ENCODE measurements around the gene NUDT15.
"Not testable (repeated sequence)": the region's sequence is repeated elsewhere in the genome, so short reads cannot be mapped to it uniquely, and the experiment has no call there.

The NUDT15 gene

DNA sequence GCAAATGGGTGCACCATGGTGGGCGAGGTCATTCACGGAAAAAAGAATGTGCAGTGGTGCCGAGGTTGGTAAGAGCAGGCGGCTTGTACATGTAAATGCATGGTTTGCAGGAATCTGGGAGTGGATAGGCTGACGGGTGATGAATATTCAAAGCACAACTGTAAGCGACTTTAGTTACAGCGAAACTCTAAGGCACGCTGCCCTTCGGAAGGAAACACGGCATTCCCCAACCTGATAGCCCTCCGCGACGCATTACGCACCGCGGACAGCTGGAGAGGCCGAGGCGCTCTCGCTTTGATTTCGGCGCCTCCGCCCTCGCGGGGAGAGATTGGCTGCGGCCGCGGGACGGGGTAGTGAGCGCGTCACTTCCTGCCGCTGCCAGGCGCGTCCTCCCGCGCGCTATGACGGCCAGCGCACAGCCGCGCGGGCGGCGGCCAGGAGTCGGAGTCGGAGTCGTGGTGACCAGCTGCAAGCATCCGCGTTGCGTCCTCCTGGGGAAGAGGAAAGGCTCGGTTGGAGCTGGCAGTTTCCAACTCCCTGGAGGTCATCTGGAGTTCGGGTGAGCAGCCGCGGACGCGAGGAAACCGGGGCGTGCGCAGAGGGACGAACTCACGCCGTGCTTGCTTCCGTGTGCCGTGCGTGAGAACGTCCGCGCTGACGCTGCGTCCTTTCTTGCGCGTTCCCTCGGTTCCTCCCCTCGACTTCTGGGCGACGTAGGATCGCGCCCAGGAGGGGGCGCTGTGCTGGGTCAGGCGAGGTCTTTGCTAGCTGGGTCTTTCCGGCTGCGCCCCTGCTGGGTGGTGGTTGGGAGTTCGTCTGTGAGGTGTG is at the start of gene NUDT15:
NUDT15 (plus strand) TSS at position 381 of the 828 bp plus-strand sequence; CDS start at position 402, 21 bp downstream.
- FAIRE-seq: no peak

DNA sequence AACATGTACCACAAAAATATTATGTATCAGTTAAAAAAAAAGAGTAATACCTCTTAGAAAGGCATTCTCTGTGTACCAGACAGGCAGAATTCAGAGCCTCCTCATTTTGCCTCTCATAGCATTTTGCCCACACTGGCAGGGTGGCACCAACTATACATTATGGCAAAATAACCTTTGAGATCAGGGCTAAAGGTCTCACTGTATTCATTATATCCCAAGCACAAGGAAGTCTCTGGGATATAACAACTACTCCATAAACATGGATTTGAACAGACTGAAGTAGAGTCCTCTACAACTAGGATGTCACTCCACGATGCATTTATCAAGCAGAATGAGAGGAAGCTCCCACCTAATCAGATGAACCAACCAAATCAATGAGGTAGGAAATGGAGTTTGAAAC is 47.1 kb upstream of the NUDT15 start:
- no peak for FAIRE-seq

DNA sequence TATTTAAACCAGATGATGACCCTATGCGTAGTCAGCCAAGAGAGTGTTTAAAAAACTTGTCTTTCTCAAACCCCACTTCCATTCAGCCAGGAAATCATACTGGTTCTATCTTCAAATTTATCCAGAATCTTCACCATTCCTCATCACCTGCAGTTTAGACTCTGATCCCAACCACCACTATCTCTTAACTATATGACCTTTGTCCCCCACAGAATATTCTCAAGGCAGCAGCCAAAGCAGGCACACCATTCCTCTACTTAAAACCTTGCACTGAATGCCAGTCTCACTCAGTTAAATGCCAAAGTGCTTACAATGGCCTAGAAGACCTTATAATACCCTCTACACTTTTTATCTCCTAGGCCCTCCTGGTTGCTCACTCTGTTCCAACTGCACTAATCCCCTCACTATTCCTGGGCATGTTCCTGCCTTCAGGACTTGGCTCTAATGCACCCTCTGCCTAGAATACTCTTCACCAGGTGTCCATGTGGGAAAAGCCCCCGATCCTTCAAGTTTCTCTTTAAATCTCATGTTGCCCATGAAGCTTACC is 46.5 kb upstream of the NUDT15 start:
- FAIRE-seq: no peak

DNA sequence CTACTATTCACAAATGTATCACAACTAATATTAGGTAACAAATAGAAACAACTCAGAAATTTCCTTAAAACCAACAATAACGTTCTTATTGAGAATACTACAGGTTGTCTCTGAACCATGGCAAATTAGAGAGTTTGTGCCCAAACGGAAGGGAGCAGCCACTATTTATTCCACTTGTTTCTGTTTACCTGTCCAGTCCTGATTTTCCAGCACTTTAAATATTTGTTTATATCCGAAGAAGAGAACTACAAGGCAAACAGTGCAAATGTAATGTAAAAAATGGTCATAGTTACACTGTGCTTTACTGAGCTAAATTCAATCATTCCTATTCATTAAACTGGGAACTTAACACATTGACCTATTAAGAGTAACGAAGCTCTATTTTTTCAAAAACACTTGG is 45.7 kb upstream of the NUDT15 start:
- FAIRE-seq: no peak

DNA sequence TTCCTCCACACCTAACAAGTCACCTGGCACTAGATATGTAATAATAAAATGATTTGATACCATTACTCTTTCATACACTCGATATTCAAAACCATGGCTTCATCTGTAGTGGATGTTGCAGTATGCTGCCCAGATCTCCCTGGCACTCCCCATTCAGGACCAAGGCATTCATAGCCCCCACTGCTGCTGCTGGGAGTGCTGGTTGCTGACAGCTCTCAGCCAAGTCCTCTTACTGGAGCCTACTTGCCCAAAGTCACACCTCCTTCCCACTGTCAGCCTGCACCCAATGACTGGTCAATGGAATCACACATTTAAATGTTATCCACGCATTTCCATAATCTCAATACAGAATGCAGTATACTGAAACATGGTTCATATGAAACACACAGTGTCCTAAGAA is 40.1 kb upstream of the NUDT15 start:
- FAIRE-seq: no peak

DNA sequence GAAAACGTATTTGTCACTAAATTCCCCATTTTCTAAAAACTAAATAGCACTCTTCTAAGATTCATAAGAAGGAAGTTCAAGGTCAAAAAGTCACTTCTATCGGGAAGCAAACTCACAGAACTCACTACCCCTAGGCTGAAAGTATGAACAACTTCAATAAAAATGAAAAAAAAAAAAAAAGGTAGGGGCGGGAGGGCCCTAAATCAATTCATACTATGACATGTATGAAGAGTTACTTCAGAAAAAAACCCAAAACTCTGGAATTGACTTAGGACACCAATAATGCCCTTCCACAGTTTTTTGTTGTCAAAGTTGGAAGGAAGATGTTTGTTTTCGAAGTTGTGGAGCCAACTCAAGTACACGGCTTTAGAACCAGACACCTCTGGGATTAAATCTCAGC is 37.6 kb upstream of the NUDT15 start:
- FAIRE-seq: no peak

DNA sequence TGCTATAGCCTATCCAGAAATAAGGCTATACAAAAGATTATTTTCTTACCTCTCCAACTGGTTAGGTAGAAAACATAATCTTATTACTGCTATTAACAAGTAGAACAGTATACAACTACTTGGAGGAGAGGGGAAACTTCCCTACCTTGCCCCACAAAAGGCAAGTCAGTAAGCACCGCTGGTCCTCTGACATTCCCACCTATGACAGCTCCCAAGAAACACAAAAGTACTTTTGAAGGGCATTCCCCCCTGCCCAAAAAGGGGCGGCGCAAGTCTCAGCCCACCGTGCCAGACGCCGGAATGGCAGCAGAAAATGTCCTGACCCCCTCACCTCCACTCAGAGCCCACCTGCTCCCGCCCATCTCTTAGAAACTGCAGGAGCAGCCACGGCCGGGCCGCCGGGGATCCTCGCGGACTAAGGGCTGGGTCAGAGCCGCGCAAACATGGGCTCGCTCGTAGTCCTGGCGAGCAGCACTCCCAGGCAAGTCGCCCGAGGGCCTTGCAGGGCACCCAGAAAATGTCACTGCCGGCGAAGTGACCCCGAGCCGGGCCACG is 36.9 kb upstream of the NUDT15 start:
- no peak for FAIRE-seq

DNA sequence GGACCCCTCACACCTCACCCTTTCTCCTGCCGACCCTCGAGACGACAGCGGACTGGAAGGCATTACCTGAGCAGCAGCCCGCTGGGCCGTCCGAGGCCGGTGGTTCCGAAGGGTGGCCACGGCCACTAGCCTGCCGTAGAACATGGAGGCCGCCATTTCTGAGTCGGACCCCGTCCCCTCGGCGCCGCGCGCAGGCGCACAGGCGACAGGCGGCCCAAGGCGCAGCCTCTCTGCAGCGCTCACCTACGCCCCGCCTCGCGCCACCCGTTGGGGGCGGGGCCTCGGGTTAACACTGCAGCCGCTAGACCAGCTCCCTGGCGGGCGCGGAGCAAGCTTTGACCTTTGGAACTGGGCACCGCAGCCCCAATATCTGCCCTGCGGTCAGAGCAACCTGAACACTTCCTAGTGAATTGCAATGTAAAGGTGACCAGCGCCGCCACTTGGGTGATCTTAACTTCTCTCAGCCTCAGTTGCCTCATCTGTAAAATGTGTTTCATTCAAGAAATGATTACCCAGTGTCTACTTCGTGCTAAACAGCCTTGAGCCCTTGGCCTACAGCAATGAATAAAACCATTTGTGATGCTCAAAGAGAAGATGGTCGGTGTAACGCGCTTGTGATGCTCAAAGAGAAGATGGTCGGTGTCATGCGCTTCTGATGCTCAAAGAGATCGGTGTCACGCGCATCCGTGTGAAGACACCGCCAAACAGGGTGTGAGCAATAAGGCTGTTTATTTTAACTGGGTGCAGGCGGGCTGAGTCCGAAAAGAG is 36.2 kb upstream of the NUDT15 start, which contains the start of gene SUCLA2:
SUCLA2 (minus strand) TSS at position 160 of the 768 bp plus-strand sequence; CDS start at position 156, 4 bp downstream.
- FAIRE-seq: no peak

DNA sequence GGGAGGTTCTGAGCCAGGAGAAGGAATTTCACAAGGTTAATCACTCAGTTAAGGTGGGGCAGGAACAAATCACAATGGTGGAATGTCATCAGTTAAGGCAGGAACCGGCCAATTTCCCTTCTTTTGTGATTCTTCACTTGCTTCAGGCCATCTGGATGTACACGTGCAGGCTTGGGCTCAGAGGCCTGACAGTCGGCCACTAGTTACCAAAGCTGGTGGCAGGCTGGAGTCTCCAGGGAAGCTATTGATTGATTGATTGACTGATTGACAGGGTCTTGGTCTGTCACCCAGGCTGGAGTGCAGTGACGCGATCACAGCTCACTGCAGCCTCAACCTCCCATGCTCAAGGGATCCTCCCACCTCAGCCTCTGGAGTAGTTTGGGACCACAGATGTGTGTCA is 35.5 kb upstream of the NUDT15 start:
- not testable (repeated sequence) for FAIRE-seq

DNA sequence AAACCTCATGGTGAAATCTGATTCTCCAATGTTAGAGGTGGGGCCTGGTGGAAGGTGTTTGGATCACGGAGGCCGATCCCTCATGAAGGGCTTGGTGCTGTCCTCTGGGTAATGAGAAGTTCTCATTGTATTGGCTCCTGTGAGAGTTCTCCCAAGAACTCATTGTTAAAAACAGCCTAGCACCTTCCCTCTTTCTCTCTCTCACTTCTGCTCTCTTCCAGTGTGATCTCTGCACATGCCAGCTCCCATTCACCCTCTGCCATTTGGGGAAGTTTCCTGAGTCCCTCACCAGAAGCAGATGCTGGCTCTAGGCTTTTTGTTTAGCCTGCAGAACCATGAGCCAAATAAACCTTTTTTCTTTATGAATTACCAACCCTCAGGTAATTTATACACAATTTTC is 33.3 kb upstream of the NUDT15 start:
- FAIRE-seq: no peak

DNA sequence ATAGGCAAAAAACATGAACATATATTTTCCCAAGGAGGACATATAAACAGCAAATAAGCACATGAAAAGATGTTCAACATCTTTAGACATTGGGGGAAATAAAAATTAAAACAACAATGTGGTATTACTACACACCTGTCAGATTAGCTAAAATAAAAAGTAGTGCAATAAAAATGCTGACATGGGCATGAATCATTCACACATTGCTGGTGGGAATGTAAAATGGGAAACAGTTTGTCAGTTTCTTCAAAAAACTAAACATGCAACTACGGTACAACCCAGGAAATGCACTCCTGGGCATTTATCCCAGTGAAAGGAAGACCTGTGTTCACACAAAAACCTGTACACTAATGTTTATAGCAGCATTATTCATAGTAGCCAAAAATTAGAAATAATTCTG is 31.1 kb upstream of the NUDT15 start:
- FAIRE-seq: no peak

DNA sequence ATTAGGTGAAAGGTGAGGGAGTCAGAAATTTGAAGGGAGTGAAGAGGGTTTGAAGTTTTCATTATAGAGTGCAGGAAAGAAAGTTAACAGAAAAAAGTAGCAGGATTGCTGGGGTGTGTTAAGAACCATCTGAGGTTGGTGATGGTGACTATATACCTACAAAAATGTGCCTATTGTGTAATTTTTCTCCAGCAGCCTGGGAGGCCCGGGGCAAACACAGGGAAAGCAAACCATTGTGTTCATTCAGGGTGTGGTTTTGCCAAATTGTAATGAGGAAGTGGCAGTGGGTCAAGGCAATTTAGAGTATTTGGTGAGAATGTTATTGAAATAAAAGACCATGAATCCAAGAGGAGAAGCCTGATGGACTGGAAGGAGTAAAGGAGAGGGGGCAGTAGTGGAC is 28.2 kb upstream of the NUDT15 start:
- FAIRE-seq: no peak

DNA sequence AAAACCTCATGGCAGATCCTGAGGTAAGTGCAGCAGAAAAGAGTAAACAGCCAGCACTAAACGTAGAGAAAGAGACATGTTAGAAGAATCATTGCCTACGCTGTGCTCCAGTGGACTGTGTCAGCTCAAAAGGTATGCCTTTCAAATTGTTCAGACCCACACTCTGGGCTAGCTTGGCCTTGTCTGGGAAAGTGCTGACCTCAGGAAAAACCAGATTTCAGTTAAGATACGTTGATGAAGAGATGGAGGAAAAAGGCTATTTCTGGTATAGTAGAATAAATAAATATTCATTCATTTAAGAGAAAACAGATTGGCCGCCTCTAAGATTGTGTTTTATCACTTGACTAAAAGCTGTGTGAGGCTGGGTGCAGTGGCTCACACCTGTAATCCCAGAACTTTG is 26.8 kb upstream of the NUDT15 start:
- FAIRE-seq: no peak

DNA sequence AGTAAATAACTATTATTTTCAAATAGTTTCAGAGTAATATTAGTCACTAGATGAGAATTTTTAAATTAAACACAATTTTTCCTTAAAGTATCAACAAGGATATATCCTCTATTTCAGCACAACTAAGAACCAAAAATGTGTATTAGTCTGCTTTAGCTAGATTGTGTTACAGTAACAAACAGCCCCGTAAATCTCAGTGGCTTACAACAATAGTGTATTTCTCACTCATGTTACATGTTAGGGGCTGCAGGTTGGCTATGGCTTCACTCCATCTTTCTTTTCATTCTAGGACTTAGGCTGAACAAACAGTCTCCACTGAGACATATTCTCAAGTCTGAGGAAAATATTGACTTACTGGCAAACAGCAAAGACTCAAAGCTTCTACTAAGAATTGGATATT is 24.9 kb upstream of the NUDT15 start:
- no peak for FAIRE-seq

DNA sequence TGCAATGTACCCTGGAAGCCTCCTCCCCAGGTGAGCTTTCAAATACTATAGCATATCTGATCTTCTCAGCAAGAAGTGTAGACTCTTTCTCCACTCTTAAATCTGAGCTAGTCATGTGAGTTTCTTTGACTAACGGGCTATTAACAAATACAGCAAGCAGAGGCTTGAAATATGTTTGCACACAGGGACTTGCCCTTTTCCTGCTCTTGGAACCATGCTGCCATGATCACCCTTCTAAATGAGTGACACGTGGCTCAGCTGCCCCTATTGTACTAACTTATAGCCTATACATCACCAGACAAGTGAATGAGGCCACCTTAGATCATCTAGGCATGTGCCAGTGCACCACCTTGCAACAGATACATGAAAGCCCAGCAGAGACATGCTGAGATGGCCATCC is 23.2 kb upstream of the NUDT15 start:
- no peak for FAIRE-seq

DNA sequence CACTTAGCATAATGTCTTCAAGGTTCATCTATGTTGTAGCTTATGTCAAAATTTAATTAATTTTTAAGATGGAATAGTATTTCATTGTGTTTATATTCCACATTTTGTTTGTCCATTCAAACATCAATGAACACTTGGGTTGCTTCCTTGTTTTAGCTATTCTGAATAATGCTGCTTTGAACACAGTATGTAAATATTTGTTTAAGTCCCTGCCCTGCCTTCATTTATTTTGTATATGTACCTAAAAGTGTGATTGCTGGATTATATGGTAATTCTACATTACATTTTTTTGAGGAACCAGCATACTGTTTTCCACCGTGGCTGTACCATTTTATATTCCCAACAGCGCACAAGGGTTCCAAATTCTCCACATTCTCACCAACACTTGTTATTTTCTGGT is 18.9 kb upstream of the NUDT15 start:
- no peak for FAIRE-seq

DNA sequence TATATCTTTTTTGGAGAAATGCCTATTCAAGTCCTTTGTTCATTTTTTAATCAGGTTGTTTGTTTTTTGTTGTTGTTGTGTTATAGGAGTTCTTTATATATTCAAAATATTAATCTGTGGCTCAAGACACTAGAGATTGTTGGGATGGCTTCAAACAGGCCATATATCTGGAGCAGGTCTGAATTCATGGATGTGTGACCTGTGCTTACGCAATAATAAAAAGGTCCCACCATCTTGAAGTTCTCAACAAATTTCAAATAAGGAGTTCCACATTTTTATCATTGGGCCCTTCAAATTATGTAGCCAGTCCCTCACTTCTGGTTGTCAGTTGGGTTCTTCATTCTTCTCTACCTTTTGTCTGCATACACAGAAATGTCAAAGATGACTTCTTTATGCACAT is 17.7 kb upstream of the NUDT15 start:
- no peak for FAIRE-seq

DNA sequence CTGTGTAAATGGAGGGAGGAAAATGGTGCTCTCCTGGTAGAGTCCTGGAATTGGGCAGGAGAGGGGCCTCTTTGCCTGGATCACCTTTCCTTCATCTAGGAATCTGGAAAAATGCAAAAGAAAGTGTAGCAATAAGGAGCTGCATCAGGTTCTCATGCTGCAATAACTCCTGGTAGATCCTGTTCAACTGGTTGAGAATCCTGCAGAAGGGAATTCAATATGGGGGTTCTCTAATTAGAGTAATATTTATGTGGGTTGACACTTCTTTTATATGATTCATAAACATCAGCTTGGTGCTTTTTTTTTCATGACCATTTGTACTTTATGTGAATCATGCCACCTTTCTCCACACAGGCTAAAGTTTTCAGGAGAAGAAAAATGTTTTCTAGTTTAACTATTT is 9.5 kb upstream of the NUDT15 start:
- no peak for FAIRE-seq

DNA sequence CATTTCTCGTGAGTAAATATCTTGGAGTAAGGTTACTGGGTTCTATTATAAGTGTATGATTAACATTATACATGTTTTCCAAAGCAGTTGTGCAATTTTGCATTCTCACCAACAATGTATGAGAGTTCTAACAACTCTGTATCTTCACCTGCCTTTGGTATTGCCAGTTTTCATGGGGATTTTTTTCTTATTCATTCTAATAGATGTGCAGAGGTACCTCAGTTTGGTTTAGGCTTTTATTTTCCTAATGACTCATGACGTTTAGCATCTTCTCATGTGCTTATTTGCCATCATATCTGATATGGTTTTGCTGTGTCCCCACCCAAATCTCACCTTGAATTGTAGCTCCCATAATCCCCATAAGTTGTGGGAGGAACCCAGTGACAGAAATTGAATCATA is 7.7 kb upstream of the NUDT15 start:
- no peak for FAIRE-seq

DNA sequence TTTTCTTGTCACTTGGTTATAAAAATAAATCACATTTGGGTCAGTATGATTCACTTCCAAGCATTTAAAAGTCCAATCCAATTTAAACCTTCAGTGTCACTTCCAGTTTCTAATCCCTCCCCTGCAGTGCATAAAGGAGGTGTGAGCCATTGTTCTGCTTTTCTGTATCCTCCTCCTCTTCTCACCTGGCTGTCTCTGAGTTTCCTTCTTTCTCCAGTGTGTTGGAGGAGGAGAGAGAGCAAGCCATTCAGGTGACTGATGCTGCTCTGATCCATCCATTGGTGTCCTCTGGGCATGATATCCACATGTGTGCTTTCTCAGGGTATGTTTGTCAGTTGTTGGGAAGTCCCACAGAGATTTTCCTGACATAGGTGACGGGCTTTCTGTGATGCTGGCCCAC is 1.2 kb downstream of the NUDT15 start:
- no peak for FAIRE-seq

DNA sequence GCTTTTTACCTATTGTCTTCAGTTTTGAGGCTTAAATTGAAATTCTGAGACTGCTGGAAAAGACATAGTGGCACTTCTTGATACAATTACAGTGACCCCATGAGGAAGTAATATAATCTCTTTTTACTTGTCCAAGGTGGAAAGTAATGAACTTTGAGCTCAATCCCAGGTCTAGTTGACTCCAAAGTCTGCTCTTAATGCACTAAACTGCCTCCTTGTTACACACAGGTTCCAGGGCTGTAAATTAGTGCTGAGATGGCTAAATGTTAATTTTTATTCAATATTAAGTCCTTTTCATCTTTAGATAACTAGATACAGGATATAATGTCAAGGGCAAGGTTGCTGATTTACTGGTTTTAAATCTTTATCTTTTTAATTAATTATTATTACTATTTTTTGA is 2.5 kb downstream of the NUDT15 start:
- no peak for FAIRE-seq

DNA sequence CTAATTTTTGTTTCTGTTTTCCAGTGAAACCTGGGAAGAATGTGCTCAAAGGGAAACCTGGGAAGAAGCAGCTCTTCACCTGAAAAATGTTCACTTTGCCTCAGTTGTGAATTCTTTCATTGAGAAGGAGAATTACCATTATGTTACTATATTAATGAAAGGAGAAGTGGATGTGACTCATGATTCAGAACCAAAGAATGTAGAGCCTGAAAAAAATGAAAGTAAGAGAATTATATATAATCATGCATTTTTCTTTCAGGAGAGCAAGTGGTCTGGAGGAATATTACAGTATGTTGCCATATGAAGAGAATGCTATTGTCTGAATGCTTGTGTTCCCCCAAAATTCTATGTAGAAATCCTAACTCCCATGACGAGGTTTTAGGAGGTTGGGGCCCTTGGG is 3.4 kb downstream of the NUDT15 start:
- no peak for FAIRE-seq

DNA sequence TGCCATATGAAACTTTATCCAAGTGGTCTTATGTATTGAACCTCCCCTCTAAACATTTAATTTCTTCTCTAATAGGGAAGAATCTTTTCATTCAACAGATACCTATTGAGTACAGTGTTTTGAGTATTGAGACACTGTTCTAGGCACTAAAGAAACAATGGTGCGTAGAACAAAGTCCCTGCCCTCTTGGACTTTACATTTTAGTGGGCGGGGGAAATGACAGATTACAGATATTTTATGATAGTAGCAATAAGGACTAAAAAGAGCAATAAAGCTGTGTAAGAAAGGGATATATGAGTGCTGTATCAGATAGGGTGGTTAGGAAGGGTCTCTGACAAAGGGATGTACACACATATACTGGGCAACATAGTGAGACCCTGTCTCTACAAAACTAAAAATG is 5.4 kb downstream of the NUDT15 start:
- no peak for FAIRE-seq
